DND-41 (cell line): ENCODE data around the gene AP2A2.

Experiments used
- ATAC-seq: fragments of 200-7000 bp; cut with Tn5 transposase; 3 replicates; pipeline ENCODE4 v1.9.1; 2021; ENCODE audit warnings: low read depth; ENCODE audit not compliant: insufficient read depth
- DNase-seq: peaks from one replicate; pipeline ENCODE4 v3.0.0-alpha.2; 2020
- H2AFZ ChIP-seq: 2 replicates; pipeline ENCODE4 v1.6.0; 2012; ENCODE audit warnings: low read depth, low read length
- H3K27ac ChIP-seq: 2 replicates; pipeline ENCODE4 v1.5.1; 2012; ENCODE audit warnings: low read length, inconsistent platforms
- H3K27me3 ChIP-seq: fragments of 200-600 bp; sonication (generic); 2 replicates; pipeline ENCODE4 v1.6.0; 2012; ENCODE audit warnings: low read length, mild to moderate bottlenecking, inconsistent platforms; ENCODE audit not compliant: insufficient read depth, poor library complexity
- H3K36me3 ChIP-seq: 2 replicates; pipeline ENCODE4 v1.5.1; 2012; ENCODE audit warnings: low read length, inconsistent platforms; ENCODE audit not compliant: insufficient read depth
- H3K4me1 ChIP-seq: 2 replicates; pipeline ENCODE4 v1.5.1; 2012; ENCODE audit warnings: mild to moderate bottlenecking, low read length; ENCODE audit not compliant: insufficient read depth
- H3K4me2 ChIP-seq: 2 replicates; pipeline ENCODE4 v1.6.0; 2012; ENCODE audit warnings: mild to moderate bottlenecking, moderate library complexity, low read length, inconsistent platforms; ENCODE audit not compliant: insufficient read depth
- H3K4me3 ChIP-seq, 2 experiments: fragments of 200-600 bp in 1 of 2; shearing (Covaris generic) in 1 of 2; 2 replicates each; pipeline ENCODE4 v1.5.1; 2012 to 2016; ENCODE audit warnings: inconsistent platforms in 2 of 2, low read length in 2 of 2, mild to moderate bottlenecking in 2 of 2, low read depth in 1 of 2, moderate library complexity in 1 of 2
- H3K79me2 ChIP-seq: 2 replicates; pipeline ENCODE4 v1.6.0; 2012; ENCODE audit warnings: low read length, inconsistent platforms; ENCODE audit not compliant: insufficient read depth
- H3K9ac ChIP-seq: 2 replicates; pipeline ENCODE4 v1.6.0; 2012; ENCODE audit warnings: low read depth, mild to moderate bottlenecking, inconsistent platforms, low read length, moderate library complexity
- H3K9me3 ChIP-seq: 2 replicates; pipeline ENCODE4 v1.5.1; 2012; ENCODE audit warnings: low read length, moderate library complexity, mild to moderate bottlenecking, inconsistent platforms; ENCODE audit not compliant: insufficient read depth, severe bottlenecking
- H4K20me1 ChIP-seq: 2 replicates; pipeline ENCODE4 v1.6.0; 2012; ENCODE audit warnings: low read length; ENCODE audit not compliant: insufficient read depth
- EZH2 ChIP-seq: IDR thresholded peaks from 3 replicates; pipeline ENCODE4 v1.6.1; 2012; ENCODE audit warnings: borderline replicate concordance, low read depth, mild to moderate bottlenecking, moderate library complexity, low read length, inconsistent platforms; ENCODE audit not compliant: severe bottlenecking
- TF ChIP-seq, protein P1 (sequence below): IDR thresholded peaks from 2 replicates; pipeline ENCODE4 v1.5.1; 2012; ENCODE audit warnings: borderline replicate concordance, low read length, moderate library complexity, mild to moderate bottlenecking; ENCODE audit not compliant: poor library complexity, severe bottlenecking; ENCODE audit errors: extremely low read depth

AP2A2 gene

DNA sequence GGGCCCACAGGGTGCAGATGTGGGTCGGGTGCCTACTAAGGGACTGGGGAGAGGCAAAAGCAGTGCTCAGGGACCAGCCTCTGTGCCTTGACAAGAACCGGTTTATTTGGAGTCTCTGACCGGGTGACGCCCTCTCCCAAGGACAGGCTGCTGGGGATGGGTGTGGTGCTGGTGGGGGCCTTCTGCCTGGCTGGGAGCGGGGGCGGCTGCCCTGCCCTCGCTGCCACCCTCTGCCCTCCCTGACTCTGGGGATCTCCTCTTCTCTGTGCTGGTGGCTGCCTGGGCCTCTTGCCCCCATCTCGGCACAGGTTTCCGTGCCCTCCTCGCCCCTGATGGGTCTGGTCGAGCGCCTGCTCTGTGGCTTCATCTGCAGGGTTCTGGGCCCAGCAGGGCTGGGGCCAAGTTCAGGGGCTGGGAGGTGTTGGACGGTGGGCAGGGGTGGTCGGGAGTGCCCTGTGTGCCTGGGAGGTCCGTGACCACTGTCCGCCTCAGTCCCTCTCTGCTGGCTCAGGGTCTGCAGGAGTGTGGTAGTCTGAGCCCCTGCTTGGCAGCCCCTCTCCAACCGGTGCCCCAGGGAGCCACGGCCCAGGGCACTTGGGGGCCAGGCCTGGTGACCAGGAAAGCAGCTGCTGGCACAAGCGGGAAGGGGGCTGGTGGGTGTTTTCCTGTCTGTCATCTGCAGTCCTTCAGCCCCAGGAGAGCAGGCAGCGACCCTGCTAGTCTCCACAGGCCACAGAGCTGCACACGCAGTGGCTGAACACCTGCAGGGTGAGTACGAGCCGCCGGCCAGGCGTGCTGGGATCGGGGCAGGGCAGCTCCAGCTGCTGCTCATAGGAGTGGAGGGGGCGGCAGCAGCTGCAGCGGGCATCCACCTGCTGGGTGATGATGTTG, 87.3 kb downstream of the AP2A2 start:
- H3K4me2 ChIP-seq: no peak overlapping the region
- no peak overlapping the region for H3K4me3 ChIP-seq

DNA sequence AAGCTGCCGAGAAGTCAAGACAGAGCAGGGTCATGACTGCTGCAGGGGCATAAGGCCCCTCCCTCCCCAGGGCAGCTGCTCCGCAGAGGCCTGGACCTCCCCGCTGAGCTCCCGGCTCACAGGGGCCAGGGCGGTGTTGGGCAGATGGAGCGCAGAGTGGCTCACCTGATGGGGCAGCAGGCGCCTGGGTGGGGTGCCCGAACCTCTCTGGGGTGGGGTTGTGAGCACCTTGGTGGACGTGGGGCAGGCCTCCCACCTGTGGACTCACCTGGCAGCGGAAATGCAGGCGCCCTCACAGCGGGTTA, 87.9 kb downstream of the AP2A2 start:
- Histone ChIP-seq H2AFZ (no peak overlapping the region), H3K4me1 (no peaks in the 10 kb centered on the region), H4K20me1 (peaks cover 3% of the 10 kb centered on the region; the same call in 1 of the 2 replicates), H3K36me3 (peaks cover 34% of the 10 kb centered on the region), H3K27me3 (no peaks in the 10 kb centered on the region), H3K9ac (no peak overlapping the region), H3K79me2 (no peaks in the 10 kb centered on the region), H3K27ac (no peak overlapping the region), H3K4me2 (no peak overlapping the region), H3K4me3 (no peak overlapping the region), H3K9me3 (no peaks in the 10 kb centered on the region)
- no peak for DNase-seq
- ATAC-seq: no peak
- no peak for TF ChIP-seq EZH2
- TF ChIP-seq, protein P1, sequence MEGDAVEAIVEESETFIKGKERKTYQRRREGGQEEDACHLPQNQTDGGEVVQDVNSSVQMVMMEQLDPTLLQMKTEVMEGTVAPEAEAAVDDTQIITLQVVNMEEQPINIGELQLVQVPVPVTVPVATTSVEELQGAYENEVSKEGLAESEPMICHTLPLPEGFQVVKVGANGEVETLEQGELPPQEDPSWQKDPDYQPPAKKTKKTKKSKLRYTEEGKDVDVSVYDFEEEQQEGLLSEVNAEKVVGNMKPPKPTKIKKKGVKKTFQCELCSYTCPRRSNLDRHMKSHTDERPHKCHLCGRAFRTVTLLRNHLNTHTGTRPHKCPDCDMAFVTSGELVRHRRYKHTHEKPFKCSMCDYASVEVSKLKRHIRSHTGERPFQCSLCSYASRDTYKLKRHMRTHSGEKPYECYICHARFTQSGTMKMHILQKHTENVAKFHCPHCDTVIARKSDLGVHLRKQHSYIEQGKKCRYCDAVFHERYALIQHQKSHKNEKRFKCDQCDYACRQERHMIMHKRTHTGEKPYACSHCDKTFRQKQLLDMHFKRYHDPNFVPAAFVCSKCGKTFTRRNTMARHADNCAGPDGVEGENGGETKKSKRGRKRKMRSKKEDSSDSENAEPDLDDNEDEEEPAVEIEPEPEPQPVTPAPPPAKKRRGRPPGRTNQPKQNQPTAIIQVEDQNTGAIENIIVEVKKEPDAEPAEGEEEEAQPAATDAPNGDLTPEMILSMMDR: no peak

More for the DNA sequence above, 87.3 kb downstream of the AP2A2 start:
- Histone ChIP-seq H3K27me3 (no peaks in the 10 kb centered on the region), H3K27ac (no peak overlapping the region), H3K4me1 (no peaks in the 10 kb centered on the region), H3K9me3 (no peaks in the 10 kb centered on the region), H3K36me3 (peaks cover 38% of the 10 kb centered on the region), H3K79me2 (no peaks in the 10 kb centered on the region), H3K9ac (no peak overlapping the region), H4K20me1 (peaks cover 3% of the 10 kb centered on the region; the same call in 1 of the 2 replicates), H2AFZ (no peak overlapping the region)
- ATAC-seq: no peak
- no peak for TF ChIP-seq EZH2
- TF ChIP-seq, protein P1: no peak
- no peak for DNase-seq

DNA sequence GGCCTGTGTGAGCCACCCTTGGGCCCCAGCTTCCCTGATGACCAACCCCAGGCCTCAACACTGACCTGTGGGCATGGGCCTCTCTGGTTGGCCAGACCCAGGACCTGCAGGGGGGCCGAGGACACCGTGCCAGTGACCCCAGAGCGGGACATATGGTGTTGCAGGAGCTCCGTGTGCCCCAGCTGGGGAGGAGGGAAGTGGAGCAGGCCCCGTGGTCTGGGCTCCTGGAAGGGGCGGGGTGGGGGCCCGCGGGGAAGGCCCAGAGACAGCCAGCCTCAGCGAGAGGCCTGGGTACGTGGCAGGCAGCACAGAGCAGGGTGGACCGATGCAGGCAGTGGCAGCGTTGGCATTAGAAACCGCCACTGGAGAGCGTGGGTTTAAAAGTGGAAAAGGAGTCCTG, 88.6 kb downstream of the AP2A2 start:
- no peaks in the 10 kb centered on the region for H3K4me1 ChIP-seq
- H3K36me3 ChIP-seq: peaks cover 27% of the 10 kb centered on the region
- no peak overlapping the region for H3K27ac ChIP-seq
- ATAC-seq (no peak), DNase-seq (no peak)
- no peaks in the 10 kb centered on the region for H3K27me3 ChIP-seq
- no peaks in the 10 kb centered on the region for H3K9me3 ChIP-seq
- H3K79me2 ChIP-seq: no peaks in the 10 kb centered on the region
- H2AFZ ChIP-seq: no peak overlapping the region
- peaks cover 6% of the 10 kb centered on the region for H4K20me1 ChIP-seq
- H3K4me2 ChIP-seq: no peak overlapping the region
- H3K9ac ChIP-seq: no peak overlapping the region
- H3K4me3 ChIP-seq: no peak overlapping the region
- TF ChIP-seq EZH2: no peak
- TF ChIP-seq, protein P1: no peak
